HG02642 (cell line): ENCODE data around the gene TPRG1L.
A peak's percentile ranks its signal among the peaks of the same experiment; 100 is the strongest.
"Not testable (repeated sequence)": the region's sequence is repeated elsewhere in the genome, so short reads cannot be mapped to it uniquely, and the experiment has no call there.

Experiments used
- ATAC-seq: cut with Tn5 transposase; IDR thresholded peaks from one replicate; pipeline ENCODE4 v1.9.1; 2021; ENCODE audit warnings: mild to moderate bottlenecking; ENCODE audit not compliant: unreplicated experiment, poor library complexity

TPRG1L gene

GRCh38 chr1:3624200-3625136 is at the start of gene TPRG1L:
TSS of gene TPRG1L (plus strand) at chr1:3625015. CDS start at chr1:3625073, 58 bp downstream.
- ATAC-seq = peak; percentile 95

GRCh38 chr1:3575515-3575914 is 49.3 kb upstream of the TPRG1L start:
- not testable (repeated sequence) for ATAC-seq

GRCh38 chr1:3575993-3576392 is 48.8 kb upstream of the TPRG1L start:
- no peak for ATAC-seq

- ATAC-seq = no peak
Measured at GRCh38 chr1:3577300-3577699, 47.5 kb upstream of the TPRG1L start.

GRCh38 chr1:3577711-3578432 is 46.9 kb upstream of the TPRG1L start:
- ATAC-seq = no peak

- ATAC-seq = no peak
Measured at GRCh38 chr1:3578433-3578805, 46.4 kb upstream of the TPRG1L start.

- ATAC-seq = no peak
Measured at GRCh38 chr1:3578906-3579305, 45.9 kb upstream of the TPRG1L start.

- no peak for ATAC-seq
Measured at GRCh38 chr1:3579626-3580025, 45.2 kb upstream of the TPRG1L start.

- no peak for ATAC-seq
Measured at GRCh38 chr1:3580231-3580630, 44.6 kb upstream of the TPRG1L start.

GRCh38 chr1:3581296-3582036 is 43.3 kb upstream of the TPRG1L start:
- ATAC-seq = no peak

GRCh38 chr1:3583751-3584150 is 41.1 kb upstream of the TPRG1L start:
- not testable (repeated sequence) for ATAC-seq

- ATAC-seq = no peak
Measured at GRCh38 chr1:3584915-3585314, 39.9 kb upstream of the TPRG1L start.

GRCh38 chr1:3585353-3585868 is 39.4 kb upstream of the TPRG1L start:
- ATAC-seq = not testable (repeated sequence)

- no peak for ATAC-seq
Measured at GRCh38 chr1:3585940-3586568, 38.8 kb upstream of the TPRG1L start.

- no peak for ATAC-seq
Measured at GRCh38 chr1:3586986-3587759, 37.6 kb upstream of the TPRG1L start.

GRCh38 chr1:3588395-3588794 is 36.4 kb upstream of the TPRG1L start:
- no peak for ATAC-seq

- no peak for ATAC-seq
Measured at GRCh38 chr1:3590139-3590763, 34.6 kb upstream of the TPRG1L start.

- no peak for ATAC-seq
Measured at GRCh38 chr1:3590951-3591865, 33.6 kb upstream of the TPRG1L start.
